Esophagus muscularis mucosa (tissue), 4 donors: ENCODE results near the gene ETV6.

Experiments
- EP300 ChIP-seq: sonication (generic); formaldehyde crosslinking; IDR thresholded peaks from one replicate; pipeline ENCODE4 v1.6.1; 2017; ENCODE audit warnings: antibody characterized with exemption
- POLR2A ChIP-seq: fragments of 450-650 bp; IDR thresholded peaks from one replicate; pipeline ENCODE4 v1.6.1; 2017; ENCODE audit warnings: antibody characterized with exemption, moderate library complexity, mild to moderate bottlenecking, low read depth
- POLR2AphosphoS5 ChIP-seq, 2 donors: sonication (generic); formaldehyde crosslinking; IDR thresholded peaks; one replicate each; pipeline ENCODE4 v1.6.1; 2017; ENCODE audit warnings: antibody characterized with exemption in 2 of 2
- TF ChIP-seq, protein P1 (sequence below), 3 experiments: fragments of 200-600 bp in 2 of 3; fragments of 450-650 bp in 1 of 3; sonication (generic) in 2 of 3; IDR thresholded peaks; one replicate each; pipeline ENCODE4 v1.5.1; 2017 to 2019; ENCODE audit warnings: antibody characterized with exemption in 3 of 3, mild to moderate bottlenecking in 2 of 3, moderate library complexity in 1 of 3

DNA sequence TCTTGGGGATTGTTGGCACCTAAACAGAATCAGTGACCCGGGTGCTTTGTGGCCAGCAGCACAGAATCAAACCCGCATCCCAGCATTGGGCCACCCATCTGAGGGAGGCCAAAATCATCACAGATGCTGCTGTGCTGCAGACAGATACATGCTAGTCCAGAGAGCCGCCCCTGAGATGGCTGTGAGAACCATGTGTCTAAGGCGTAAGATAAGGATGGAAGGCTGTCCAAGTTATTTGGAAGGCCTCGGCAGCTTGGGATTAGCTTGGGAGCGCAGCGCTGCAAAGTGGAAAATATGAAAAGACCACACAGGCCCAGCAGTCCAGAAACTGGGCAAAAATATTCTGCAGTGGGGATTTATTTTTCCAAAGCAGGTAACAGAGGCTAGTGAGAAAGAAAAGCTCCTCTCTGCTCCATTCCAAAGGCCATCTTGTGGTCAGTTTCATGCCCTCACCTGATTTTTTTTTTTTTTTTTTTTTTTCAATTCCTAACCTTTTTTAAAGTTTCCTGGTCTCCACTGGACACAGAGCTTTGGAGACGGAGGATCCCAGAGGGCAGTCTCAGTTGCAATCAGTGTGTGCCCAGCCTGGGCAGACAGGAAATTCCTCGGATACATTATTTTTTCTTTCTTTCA lies 242.4 kb downstream of the ETV6 start:
- TF ChIP-seq, protein P1, sequence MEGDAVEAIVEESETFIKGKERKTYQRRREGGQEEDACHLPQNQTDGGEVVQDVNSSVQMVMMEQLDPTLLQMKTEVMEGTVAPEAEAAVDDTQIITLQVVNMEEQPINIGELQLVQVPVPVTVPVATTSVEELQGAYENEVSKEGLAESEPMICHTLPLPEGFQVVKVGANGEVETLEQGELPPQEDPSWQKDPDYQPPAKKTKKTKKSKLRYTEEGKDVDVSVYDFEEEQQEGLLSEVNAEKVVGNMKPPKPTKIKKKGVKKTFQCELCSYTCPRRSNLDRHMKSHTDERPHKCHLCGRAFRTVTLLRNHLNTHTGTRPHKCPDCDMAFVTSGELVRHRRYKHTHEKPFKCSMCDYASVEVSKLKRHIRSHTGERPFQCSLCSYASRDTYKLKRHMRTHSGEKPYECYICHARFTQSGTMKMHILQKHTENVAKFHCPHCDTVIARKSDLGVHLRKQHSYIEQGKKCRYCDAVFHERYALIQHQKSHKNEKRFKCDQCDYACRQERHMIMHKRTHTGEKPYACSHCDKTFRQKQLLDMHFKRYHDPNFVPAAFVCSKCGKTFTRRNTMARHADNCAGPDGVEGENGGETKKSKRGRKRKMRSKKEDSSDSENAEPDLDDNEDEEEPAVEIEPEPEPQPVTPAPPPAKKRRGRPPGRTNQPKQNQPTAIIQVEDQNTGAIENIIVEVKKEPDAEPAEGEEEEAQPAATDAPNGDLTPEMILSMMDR (IDR thresholded peaks at IDR 0.05), result peak in 2 of 3 experiments; percentile 31 to 42
- TF ChIP-seq POLR2A (no peak), POLR2AphosphoS5 (IDR thresholded peaks at IDR 0.05) (no peak), EP300 (no peak)
